GM18868 (cell line): Measurements from ENCODE around the gene WIPF2.

ENCODE experiments used
- ATAC-seq: cut with Tn5 transposase; IDR thresholded peaks from one replicate; pipeline ENCODE4 v1.9.1; 2021; ENCODE audit warnings: mild to moderate bottlenecking, moderate library complexity; ENCODE audit not compliant: unreplicated experiment

The WIPF2 gene

GRCh38 chr17:40325156-40326013 lies 106.3 kb downstream of the WIPF2 start:
- ATAC-seq: no peak

GRCh38 chr17:40326014-40326831 lies 107.1 kb downstream of the WIPF2 start:
- peak; percentile 24 for ATAC-seq

- no peak for ATAC-seq
Measured at GRCh38 chr17:40326832-40327199, 107.7 kb downstream of the WIPF2 start.

GRCh38 chr17:40327244-40327729 lies 108.2 kb downstream of the WIPF2 start:
- ATAC-seq: no peak

- no peak for ATAC-seq
Measured at GRCh38 chr17:40327735-40328385, 108.8 kb downstream of the WIPF2 start.

- ATAC-seq: no peak
Measured at GRCh38 chr17:40328386-40328766, 109.3 kb downstream of the WIPF2 start.

- no peak for ATAC-seq
Measured at GRCh38 chr17:40329839-40330794, 111.0 kb downstream of the WIPF2 start.

- no peak for ATAC-seq
Measured at GRCh38 chr17:40330850-40331470, 111.9 kb downstream of the WIPF2 start.

- ATAC-seq: no peak
Measured at GRCh38 chr17:40331743-40332641, 112.9 kb downstream of the WIPF2 start.
